Neuron (in vitro differentiated cells): ENCODE measurements around the gene STMN3.

Source experiments
- H2AFZ ChIP-seq: one replicate; pipeline ENCODE4 v1.6.1; 2013; ENCODE audit warnings: low read depth, mild to moderate bottlenecking, inconsistent platforms, low read length, moderate library complexity
- H3K27me3 ChIP-seq: one replicate; pipeline ENCODE4 v1.6.1; 2013; ENCODE audit warnings: low read length; ENCODE audit not compliant: insufficient read depth
- H3K36me3 ChIP-seq: one replicate; pipeline ENCODE4 v1.6.1; 2013; ENCODE audit warnings: low read length; ENCODE audit not compliant: insufficient read depth
- H3K4me1 ChIP-seq: one replicate; pipeline ENCODE4 v1.6.1; 2013; ENCODE audit warnings: low read length; ENCODE audit not compliant: insufficient read depth
- H3K4me3 ChIP-seq: 2 replicates; pipeline ENCODE4 v1.5.1; 2013; ENCODE audit warnings: mild to moderate bottlenecking, low read length, moderate library complexity
- H3K9me3 ChIP-seq: one replicate; pipeline ENCODE4 v1.6.1; 2013; ENCODE audit warnings: low read length

STMN3 gene

DNA sequence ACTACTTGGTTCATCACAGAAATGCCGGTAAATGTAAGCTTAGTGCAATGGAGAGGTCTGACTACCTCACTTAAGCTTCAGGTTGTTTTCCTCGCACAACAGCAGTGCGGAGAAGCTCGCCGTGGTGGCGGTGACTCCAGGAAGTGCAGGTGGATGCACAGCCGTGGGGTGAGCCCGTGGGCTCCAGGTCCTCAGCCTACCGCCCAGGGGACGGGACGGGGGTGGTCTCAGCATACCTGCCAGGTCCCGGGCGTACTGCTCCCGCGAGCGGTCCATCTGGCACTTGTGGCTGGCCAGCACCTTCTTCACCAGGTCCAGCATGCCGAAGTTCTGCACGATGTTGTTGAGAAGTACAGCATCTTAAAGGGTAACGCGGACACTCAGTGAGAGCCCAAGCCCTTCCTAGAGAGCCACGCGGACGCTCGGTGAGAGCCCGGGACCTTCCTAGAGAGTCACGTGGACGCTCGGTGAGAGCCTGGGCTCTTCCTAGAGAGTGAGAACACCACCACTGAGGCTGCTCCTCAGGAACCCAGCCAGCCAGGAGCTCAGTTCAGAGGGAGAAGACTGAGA lies 61.4 kb downstream of the STMN3 start:
- H3K36me3 ChIP-seq = peaks cover 48% of the 10 kb centered on the region
- no peaks in the 10 kb centered on the region for H3K27me3 ChIP-seq
- no peak overlapping the region for H2AFZ ChIP-seq
- H3K4me3 ChIP-seq = no peak overlapping the region
- no peaks in the 10 kb centered on the region for H3K9me3 ChIP-seq
- peaks cover 4% of the 10 kb centered on the region for H3K4me1 ChIP-seq

- Histone ChIP-seq H2AFZ (no peak overlapping the region), H3K36me3 (peaks cover 45% of the 10 kb centered on the region)
Measured at GRCh38 chr20:63591147-63591533, 62.1 kb downstream of the STMN3 start.

DNA sequence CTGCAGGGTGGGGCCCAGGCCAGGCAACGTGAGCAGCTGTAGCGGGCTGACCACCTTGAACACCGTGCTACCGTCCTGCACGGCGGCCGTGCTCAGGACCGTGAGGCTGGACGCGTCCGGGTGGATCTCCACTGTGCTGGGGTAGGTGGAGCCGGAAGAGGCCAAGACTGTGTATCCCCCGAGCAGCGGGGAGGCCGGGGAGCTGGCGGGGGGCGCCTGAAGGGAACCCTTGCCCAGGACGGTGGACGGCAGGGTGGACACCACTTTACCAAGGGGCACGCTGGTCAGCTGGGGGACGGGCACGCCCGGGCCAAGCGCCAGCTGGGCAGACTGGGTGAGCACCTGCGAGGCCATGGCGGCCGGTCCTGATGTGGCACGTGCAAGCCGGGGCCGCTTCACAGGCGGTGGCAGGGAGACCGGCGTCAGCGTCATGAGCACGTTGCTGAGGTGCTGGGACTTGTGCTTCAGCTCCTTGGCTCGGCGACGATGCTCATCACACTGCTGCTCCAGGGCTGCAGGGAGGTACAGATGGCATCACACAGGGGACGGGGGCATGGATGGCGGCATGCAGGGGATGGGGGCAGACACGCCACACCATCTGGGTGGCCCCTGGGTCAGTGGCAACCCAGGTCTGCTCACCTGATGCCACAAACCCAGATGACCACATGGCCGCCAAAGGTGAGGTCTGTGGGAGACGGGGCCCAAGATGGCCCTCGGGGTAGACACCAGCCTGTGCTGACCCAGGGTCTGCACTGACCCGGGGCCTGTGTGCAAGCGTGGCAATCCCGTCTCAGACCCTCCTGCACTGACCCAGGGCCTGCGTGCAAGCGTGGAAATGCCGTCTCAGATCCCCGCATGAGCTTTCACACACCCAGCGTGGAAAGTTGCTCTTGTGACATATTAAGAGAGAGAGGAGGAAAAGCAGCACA lies 62.7 kb downstream of the STMN3 start:
- H3K27me3 ChIP-seq = no peaks in the 10 kb centered on the region
- no peaks in the 10 kb centered on the region for H3K9me3 ChIP-seq
- no peak overlapping the region for H2AFZ ChIP-seq
- peaks cover 39% of the 10 kb centered on the region for H3K36me3 ChIP-seq
- H3K4me3 ChIP-seq = no peak overlapping the region
- H3K4me1 ChIP-seq = peaks cover 4% of the 10 kb centered on the region

More at GRCh38 chr20:63591147-63591533, 62.1 kb downstream of the STMN3 start:
- H3K4me1 ChIP-seq = peaks cover 4% of the 10 kb centered on the region
- H3K4me3 ChIP-seq = no peak overlapping the region
- H3K9me3 ChIP-seq = no peaks in the 10 kb centered on the region
- no peaks in the 10 kb centered on the region for H3K27me3 ChIP-seq
